Lower leg skin (tissue), 3 donors: Measurements from ENCODE around the gene EYS.

Source experiments
- POLR2A ChIP-seq, 2 donors: fragments of 450-650 bp; IDR thresholded peaks; one replicate each; pipeline ENCODE4 v1.6.1; 2016 to 2017; ENCODE audit warnings: antibody characterized with exemption in 2 of 2, mild to moderate bottlenecking in 1 of 2, moderate library complexity in 1 of 2
- TF ChIP-seq, protein P1 (sequence below), 3 donors: fragments of 450-650 bp; IDR thresholded peaks; one replicate each; pipeline ENCODE4 v1.5.1; 2016; ENCODE audit warnings: antibody characterized with exemption in 3 of 3, mild to moderate bottlenecking in 3 of 3, moderate library complexity in 2 of 3

DNA sequence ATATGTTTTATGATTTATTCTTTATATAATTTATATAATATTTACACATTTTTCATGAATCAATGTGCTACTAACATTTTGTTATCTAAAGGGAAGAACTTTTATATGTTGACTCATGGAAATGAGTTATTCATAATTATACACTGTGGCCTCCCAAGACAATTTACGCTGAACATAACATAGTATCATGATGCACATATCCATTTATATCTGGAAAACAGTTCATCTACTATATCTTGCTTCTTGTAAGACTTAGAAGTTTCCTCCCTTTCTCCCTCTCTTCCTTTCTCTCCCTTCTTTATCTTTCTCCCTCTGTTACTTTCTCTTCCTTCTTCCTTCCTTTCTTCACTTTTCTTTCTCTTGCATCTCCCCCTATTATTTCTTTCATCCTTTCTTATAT is 1.1 kb upstream of the EYS start:
- no peak for TF ChIP-seq POLR2A (IDR thresholded peaks at IDR 0.05)
- TF ChIP-seq, protein P1, sequence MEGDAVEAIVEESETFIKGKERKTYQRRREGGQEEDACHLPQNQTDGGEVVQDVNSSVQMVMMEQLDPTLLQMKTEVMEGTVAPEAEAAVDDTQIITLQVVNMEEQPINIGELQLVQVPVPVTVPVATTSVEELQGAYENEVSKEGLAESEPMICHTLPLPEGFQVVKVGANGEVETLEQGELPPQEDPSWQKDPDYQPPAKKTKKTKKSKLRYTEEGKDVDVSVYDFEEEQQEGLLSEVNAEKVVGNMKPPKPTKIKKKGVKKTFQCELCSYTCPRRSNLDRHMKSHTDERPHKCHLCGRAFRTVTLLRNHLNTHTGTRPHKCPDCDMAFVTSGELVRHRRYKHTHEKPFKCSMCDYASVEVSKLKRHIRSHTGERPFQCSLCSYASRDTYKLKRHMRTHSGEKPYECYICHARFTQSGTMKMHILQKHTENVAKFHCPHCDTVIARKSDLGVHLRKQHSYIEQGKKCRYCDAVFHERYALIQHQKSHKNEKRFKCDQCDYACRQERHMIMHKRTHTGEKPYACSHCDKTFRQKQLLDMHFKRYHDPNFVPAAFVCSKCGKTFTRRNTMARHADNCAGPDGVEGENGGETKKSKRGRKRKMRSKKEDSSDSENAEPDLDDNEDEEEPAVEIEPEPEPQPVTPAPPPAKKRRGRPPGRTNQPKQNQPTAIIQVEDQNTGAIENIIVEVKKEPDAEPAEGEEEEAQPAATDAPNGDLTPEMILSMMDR (IDR thresholded peaks at IDR 0.05) = no peak
